ENCODE measurements around the gene DNMBP.
"Not testable (repeated sequence)": the region's sequence is repeated elsewhere in the genome, so short reads cannot be mapped to it uniquely, and the experiment has no call there.

The DNMBP gene

DNA sequence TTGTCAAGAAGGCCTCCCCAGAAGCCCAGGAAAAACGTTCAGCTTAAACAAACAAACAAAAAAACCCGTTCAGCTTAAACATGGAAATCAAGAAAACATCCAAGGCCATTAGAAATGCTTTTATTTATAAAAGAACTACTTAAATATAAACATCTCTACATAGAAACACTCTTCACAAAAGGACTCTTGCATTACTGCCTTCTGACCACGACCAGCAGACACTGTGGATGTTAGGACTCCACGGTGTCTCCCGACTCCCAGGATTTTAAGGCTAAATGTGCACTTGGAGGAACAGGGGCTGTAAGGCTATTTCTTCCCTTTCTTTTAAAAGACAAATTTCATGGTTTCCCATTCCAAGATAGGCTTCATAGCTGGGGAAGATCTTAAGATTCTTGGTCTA lies 134.3 kb downstream of the DNMBP start:
- no peak overlapping the region for H3K4me3 ChIP-seq (ENCODE audit: low read depth, low read length)
- no peak for DNase-seq (ENCODE audit: low read depth)

DNA sequence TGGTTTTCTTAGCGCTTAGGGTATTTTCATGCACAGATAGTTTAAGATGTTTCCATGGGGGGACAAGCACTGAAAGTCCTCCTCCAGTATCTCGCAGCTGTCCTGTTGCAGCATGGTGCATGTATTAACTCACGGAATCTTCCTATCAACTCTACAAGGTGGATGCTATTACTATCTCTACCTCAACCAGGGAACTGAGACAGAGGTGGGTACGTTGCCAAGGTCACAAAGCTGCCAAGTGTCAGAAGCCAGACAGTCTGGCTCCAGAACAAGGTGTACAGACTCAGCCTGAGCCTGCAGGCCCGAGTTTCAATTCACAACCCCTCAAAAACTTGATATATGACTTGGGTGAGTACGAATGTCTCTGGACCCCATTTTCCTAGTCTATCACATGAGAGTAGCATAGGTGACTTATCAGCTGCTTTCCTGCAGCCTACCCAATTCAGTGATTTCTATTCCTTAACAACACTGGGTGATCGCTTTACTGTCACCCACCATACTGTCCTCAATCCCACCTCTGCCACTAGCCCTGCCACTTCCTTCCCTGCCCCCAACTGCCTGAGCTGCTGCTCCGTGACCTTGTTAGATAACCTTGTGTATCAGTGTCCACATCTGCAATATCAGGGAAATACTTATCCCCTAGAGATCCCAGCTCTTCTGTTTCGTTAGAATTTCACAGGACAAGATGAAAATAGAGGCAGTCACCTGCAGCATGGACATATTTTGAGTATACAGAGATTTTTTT lies 135.2 kb downstream of the DNMBP start:
- H3K4me3 ChIP-seq (ENCODE audit: low read depth, low read length), result no peak overlapping the region
- DNase-seq (ENCODE audit: low read depth), result no peak

DNA sequence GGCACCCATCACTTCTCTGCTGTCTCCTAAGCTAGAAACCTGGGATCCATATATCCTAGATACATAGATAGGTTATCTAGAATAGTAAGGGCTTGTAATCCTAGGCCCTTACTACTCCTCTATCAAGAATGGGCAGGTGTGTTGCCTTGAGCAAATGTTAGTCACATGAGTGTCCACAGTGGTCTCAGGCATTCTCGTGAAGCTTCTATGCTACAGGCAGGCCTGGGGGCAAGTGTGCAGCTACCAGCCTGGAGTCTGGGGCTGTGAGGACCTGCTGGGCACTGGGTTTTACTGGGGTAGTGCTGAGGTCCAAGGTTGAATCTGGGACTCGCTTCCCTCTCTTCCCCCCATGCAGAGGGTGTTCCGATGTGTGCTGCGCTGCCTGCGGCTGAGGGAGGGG lies 135.9 kb downstream of the DNMBP start:
- H3K4me3 ChIP-seq (ENCODE audit: low read depth, low read length), result no peak overlapping the region
- no peak for DNase-seq (ENCODE audit: low read depth)

DNA sequence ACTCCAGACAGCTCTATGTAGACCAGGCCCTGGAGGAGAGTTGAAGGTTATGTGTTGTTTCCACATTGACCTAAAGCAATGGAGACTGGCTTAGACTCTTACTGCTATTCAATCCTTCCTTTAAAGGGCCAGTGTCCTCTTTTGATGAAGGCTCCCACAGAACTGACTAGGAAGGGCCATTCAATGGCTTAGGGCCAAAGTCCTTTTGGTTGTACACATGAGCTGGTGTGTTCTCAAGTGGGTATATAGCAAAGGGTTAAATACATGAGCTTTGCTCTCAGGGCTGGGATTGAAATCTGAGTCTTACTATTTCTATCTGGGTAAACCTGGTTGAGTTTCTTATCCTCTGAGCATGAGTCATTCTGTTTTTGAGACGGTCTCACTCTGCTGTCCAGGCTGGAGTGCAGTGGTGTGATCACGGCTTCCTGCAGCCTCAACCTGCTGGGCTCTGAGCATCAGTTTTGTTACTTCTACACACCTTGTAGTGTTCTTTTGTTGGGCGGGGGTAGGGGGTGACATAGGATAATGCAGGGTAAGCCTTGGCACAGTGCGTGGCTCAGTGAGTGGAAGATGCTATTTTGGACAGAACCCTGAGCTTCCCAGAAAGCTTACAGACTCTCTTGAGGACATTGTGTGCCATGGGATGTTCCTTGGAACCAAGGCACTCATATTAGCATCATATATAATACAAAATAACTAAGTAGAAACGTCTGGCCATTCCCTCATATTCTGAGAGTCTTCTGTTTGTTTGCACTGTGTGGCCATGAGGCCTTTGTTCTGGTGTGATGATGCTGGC lies 137.2 kb downstream of the DNMBP start:
- DNase-seq (ENCODE audit: low read depth), result no peak
- H3K4me3 ChIP-seq (ENCODE audit: low read depth, low read length), result no peak overlapping the region

DNA sequence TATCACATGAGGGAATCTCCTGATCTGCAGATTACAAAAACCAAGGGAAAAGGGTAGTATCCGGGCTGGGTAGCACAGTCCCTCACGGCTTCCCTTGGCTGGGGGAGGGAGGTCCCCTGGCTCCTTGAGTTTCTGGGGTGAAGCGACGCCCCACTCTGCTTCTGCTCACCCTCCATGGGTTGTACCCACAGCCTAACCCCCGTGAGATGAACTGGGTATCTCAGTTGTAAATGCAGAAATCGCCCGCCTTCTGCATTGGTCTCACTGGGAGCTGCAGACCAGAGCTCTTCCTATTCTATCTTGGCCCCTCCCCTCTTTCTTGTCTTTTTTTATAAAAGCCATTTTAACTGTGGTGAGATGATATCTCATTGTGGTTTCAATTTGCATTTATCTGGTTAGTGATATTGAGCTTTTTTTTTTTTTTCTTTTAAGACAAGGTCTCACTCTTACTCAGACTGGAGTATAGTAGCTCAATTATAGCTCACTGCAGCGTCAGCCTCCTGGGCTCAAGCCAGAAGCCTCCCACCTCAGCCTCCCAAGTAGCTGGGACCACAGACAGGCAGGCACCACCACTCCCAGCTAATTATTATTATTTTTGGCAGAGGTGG lies 139.5 kb downstream of the DNMBP start:
- no peak for DNase-seq (ENCODE audit: low read depth)

DNA sequence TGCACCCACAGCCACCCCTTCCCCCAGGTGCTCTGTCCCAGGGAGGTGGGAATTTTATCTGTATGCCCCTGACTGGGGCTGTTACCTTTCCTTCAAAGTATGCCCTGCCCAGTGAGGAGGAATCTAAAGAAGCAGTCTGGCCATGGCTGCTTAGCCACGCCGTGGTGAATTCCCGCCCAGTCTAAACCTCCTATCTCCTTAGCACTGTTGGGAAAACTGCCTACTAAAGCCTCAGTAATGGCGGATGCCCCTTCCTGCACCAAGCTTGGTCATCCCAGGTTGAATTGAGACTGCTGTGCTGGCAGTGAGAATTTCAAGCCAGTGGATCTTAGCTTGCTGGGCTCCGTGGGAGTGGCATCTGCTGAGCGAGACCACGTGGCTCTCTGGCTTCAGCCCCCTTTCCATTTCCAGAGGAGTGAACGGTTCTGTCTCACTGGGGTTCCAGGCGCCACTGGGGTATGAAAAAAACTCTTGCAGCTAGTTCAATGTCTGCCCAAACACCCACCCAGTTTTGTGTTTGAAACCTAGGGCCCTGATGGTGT lies 140.1 kb downstream of the DNMBP start:
- no peak overlapping the region for H3K4me3 ChIP-seq (ENCODE audit: low read depth, low read length)
- no peak for DNase-seq (ENCODE audit: low read depth)

More for the DNA sequence above, 139.5 kb downstream of the DNMBP start:
- no peak overlapping the region for H3K4me3 ChIP-seq (ENCODE audit: low read depth, low read length)

DNA sequence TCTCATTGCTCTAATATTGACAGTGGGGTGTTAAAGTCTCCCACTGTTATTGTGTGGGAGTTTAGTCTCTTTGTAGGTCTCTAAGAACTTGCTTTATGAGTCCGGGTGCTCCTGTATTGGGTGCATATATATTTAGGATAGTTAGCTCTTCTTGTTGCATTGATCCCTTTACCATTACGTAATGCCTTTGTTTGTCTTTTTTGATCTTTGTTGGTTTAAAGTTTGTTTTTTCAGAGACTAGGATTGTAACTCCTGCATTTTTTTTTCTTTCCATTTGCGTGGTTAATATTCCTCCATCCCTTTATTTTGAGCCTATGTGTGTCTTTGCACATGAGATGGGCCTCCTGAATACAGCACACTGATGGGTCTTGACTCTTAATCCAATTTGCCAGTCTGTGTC lies 142.5 kb downstream of the DNMBP start:
- not testable (repeated sequence) for DNase-seq (ENCODE audit: low read depth); H3K4me3 ChIP-seq (ENCODE audit: low read depth, low read length)

DNA sequence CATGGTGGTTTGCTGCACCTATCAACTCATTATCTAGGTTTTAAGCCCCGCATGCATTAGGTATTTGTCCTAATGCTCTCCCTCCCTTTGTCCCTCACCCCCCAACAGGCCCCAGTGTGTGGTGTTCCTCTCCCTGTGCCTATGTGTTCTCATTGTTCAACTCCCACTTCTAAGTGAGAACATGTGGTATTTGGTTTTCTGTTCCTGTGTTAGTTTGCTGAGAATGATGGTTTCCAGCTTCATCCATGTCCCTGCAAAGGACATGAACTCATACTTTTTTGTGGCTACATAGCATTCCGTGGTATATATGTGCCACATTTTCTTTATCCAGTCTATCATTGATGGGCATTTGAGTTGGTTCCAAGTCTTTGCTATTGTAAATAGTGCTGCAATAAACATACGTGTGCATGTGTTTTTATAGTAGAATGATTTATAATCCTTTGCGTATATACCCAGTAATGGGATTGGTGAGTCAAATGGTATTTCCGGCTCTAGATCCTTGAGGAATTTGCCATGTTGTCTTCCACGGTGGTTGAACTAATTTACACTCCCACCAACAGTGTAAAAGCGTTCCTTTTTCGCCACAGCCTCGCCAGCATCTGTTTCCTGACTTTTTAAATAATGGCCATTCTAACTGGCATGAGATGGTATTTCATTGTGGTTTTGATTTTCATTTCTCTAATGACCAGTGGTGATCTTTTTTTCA lies 146.1 kb downstream of the DNMBP start:
- H3K4me3 ChIP-seq (ENCODE audit: low read depth, low read length), result not testable (repeated sequence)
- DNase-seq (ENCODE audit: low read depth), result peak; percentile 25

DNA sequence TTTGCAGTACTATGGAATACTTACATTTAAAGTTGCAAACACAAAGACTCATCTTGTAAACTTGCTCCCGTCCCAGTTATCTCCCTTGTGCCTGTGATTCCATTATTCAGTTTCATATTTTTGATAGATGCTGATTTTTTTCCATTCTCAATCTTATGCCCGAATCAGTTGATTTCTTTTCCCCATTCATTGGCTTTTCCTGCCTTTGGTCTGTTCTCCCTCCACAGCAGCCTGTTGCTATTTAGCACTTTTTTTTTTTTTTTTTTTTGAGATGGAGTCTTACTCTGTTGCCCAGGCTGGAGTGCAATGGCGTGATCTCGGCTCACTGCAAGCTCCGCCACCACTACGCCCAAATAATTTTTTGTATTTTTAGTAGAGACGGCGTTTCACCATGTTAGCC lies 149.3 kb downstream of the DNMBP start:
- DNase-seq (ENCODE audit: low read depth), result no peak
- no peak overlapping the region for H3K4me3 ChIP-seq (ENCODE audit: low read depth, low read length)

DNA sequence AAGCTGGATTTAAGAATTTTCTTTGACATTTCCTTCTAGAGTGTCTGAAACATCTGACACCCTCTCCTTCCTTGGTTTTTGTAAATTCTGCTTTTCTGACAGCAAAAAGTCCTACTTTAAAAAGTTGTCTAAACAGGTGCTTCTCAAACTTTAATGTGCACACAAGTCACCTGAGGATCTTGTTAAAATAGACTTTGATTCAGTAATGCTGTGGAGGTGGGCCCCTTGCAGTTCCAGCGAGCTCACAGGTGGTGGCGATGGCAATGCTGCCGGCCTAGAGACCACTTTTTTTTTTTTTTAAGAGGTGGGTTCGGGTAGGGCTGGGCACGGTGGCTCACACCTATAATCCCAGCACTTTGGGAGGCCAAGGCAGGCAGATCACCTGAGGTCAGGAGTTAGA lies 150.2 kb downstream of the DNMBP start:
- H3K4me3 ChIP-seq (ENCODE audit: low read depth, low read length), result no peak overlapping the region
- no peak for DNase-seq (ENCODE audit: low read depth)

DNA sequence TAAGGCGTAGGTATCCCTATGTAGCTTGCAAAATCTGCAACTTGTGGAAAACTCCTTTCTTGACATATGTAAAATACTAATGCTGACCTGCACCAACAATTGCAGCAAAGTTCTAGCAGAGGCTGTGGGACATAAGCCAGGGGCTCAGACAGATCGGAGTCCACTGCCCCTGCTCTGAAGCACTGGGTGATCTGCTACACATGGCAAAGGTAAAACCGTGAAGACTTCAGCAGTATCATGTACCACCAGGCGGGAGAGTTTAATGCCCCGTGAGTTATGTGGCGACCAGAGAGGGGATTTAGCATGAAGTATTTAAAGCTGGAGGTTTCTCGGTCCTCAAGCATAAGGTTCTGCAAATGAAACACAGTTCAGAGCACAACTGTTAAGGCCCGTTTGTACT lies 150.9 kb downstream of the DNMBP start:
- no peak for DNase-seq (ENCODE audit: low read depth)
- no peak overlapping the region for H3K4me3 ChIP-seq (ENCODE audit: low read depth, low read length)

DNA sequence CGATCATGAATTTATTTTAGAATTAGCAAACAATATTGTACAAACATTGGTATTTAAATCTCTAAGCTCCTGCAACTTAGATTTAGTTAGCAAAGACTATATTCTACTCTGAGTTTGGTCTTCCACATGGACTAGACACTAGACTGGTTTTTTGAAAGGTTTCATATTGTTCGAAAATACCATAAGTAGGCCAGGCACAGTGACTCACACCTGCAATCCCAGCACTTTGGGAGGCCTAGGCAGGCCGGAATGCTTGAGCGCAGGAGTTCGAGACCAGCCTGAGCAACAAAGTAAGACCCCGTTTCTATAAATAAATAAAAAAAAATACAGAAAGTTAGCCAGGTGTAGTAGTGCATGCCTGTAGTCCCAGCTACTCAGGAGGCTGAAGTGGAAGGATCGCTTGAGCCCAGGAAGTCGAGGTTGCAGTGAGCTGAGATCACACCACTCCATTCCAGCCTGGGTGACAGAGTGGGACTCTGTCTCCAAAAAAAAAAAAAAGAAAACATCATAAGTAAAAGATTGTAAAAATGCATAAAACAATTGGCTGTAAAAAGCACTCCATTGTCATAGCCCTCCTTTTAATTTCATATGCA lies 154.2 kb downstream of the DNMBP start:
- no peak for DNase-seq (ENCODE audit: low read depth)
- H3K4me3 ChIP-seq (ENCODE audit: low read depth, low read length), result no peak overlapping the region

DNA sequence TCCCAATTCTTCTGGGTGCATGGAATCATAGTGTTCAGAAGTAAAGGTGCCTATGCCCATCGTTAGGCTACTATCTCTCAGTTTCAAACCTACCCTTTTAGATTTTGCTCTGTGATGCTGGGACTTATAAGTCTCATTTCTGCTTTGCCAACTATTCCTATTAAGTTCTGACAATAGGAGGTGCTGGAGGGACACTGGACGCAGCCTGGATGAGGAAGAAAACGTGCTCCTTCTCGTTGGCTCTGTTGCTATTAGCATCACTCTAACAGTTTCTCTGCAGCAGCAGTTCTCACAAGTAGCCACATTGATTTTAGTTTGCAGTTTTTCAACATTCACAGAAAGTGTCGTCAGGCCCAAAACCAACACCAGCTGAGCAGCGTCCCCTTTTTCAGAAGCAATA lies 154.9 kb downstream of the DNMBP start:
- no peak overlapping the region for H3K4me3 ChIP-seq (ENCODE audit: low read depth, low read length)
- DNase-seq (ENCODE audit: low read depth), result peak; percentile 65

DNA sequence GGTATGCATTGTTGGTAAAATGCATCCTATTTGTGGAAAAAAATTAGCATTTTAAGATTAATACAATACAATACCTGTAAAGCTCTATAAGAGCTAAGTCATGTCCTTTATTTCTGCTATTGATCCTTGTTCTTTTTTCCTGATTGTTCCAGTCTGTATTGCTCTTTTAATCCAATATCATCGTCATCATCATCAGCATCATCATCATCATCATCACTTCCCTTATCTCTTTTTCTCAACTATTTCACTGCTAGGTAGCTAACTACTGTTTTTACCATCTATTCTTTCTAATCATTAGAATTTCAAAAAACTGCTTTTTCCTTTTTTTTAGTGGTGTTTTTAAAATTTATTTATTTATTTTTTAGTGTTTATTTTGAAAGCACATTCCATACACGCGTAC lies 156.1 kb downstream of the DNMBP start:
- DNase-seq (ENCODE audit: low read depth), result no peak
- no peak overlapping the region for H3K4me3 ChIP-seq (ENCODE audit: low read depth, low read length)

DNA sequence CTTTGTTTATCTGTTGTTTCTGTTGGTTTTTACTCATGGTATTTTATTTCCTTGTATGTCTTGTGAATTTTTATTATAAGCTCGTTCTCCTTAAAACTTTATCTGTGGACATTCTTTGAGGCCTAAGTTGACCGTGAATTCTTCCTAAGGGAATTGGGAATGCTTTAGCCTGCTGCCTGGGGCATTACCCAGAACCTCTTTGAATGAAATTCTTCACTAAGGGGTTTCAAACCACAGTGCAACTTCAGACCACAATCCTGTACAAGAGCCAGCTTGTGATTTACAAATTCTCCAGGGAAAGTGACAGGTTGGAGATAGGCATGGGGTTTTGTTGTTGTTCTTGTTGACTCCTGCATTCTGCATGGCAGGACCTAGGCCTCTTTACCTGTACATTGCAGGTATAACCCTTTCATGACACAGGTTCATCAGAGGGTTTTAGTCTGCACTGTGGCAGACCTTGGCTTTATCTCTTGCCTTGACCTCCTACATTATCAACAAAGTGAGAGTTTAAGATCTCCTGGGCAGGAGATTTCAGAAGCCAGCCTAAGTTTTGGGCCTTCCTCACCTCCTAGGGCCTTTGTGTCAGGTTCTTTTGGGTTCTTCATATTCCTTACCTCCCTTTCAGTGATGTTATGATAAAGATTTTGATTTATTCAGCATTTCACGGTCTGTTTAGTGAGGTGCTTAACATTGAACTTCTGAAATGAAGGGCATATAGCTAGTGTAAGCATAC lies 157.1 kb downstream of the DNMBP start:
- no peak overlapping the region for H3K4me3 ChIP-seq (ENCODE audit: low read depth, low read length)
- no peak for DNase-seq (ENCODE audit: low read depth)

DNA sequence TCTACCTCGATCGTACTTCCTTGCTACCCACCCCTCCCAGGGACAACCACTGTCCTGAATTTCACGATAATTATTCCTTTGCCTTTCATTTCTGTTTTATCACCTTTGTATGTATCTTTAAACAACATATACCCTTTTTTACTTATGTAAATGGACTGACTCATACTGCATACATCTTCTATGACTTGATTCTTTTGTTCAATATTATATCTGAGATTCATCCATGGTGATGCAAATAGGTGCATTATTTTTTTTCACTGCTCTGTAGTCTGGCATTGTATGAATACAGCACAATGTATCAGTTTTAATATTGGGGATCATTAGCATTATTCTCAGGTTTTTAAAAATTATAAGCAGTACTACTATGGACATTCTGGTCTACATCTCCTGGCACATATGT lies 157.9 kb downstream of the DNMBP start:
- DNase-seq (ENCODE audit: low read depth), result no peak
- H3K4me3 ChIP-seq (ENCODE audit: low read depth, low read length), result no peak overlapping the region

DNA sequence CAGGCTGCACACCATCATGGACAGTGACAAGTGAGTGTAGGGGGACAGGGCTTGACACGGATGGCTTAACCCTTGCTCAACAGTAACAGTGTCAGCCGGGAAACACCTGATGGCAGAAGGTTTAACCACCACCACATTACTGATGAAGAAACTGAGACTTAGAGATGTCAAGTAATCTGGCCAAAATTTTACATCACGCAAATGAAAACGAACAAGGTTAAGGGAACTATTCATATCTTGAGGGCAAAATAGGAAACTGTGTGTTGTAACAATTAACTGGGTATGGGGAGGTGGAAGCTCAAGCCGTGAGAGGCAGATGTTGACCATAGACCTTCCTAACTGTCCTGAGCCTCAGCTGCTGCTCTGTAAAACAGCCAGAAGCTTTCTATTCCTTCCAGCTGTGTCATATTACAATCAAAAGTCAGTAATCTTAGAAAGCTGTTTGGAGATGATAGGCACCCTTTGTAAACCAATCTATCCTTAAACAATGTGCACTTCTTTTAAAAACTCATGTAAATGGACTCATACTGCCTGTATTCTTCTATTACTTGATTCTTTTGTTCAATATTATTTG lies 158.9 kb downstream of the DNMBP start:
- H3K4me3 ChIP-seq (ENCODE audit: low read depth, low read length), result no peak overlapping the region
- DNase-seq (ENCODE audit: low read depth), result no peak

DNA sequence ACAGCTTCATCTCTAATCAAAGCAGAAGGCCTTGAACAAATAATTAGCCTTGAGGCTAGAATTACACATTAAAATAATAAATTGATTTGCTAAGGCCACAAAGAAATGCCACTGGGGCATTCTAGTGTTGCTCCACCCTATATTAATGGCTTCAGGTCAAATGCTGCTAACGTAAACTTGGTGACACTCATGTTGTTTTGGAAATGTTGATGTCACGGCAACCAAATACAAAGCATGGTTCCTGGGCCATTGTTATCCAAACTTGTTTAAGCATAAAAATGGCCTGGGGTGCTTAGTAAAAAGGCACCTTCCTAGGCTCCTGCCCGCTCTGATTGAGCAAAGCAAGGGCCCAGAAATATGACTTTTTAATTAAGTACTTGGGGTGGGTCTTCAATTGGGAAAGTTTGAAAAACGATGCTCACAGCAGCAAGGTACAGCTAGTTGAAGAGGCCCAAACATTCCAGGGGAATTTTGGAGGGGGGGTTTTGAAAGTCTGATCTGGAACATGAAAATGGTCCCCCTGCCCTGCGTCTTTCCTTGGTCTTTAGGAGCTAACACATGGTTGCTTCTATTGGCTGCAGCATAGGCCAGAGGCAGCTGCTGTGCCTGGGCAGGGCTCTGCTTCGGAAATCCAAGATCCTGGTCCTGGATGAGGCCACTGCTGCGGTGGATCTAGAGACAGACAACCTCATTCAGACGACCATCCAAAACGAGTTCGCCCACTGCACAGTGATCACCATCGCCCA lies 159.6 kb downstream of the DNMBP start:
- DNase-seq (ENCODE audit: low read depth), result no peak
- H3K4me3 ChIP-seq (ENCODE audit: low read depth, low read length), result no peak overlapping the region
